GM18861 (cell line): Measurements from ENCODE around the gene SAMD4A.

Source experiments
- ATAC-seq: cut with Tn5 transposase; IDR thresholded peaks from one replicate; pipeline ENCODE4 v1.9.1; 2021; ENCODE audit not compliant: unreplicated experiment

SAMD4A gene

GRCh38 chr14:54565785-54566409 is 1.0 kb upstream of the SAMD4A start:
- peak; percentile 39 for ATAC-seq

GRCh38 chr14:54567224-54567638 is 303 bp downstream of the SAMD4A start:
- ATAC-seq = no peak

GRCh38 chr14:54567639-54568561 is 972 bp downstream of the SAMD4A start:
- no peak for ATAC-seq

- ATAC-seq = no peak
Observed at GRCh38 chr14:54568821-54569595, 2.1 kb downstream of the SAMD4A start.

- ATAC-seq = no peak
Observed at GRCh38 chr14:54570047-54570446, 3.1 kb downstream of the SAMD4A start.

- ATAC-seq = no peak
Observed at GRCh38 chr14:54570631-54571415, 3.9 kb downstream of the SAMD4A start.

GRCh38 chr14:54572316-54572715 is 5.4 kb downstream of the SAMD4A start:
- no peak for ATAC-seq

- no peak for ATAC-seq
Observed at GRCh38 chr14:54574528-54574927, 7.6 kb downstream of the SAMD4A start.

GRCh38 chr14:54577494-54577893 is 10.6 kb downstream of the SAMD4A start:
- ATAC-seq = no peak

- no peak for ATAC-seq
Observed at GRCh38 chr14:54577977-54578376, 11.0 kb downstream of the SAMD4A start.

- no peak for ATAC-seq
Observed at GRCh38 chr14:54579621-54580020, 12.7 kb downstream of the SAMD4A start.

- no peak for ATAC-seq
Observed at GRCh38 chr14:54580933-54581332, 14.0 kb downstream of the SAMD4A start.

- no peak for ATAC-seq
Observed at GRCh38 chr14:54582334-54582733, 15.4 kb downstream of the SAMD4A start.

- ATAC-seq = no peak
Observed at GRCh38 chr14:54584097-54584496, 17.2 kb downstream of the SAMD4A start.

- no peak for ATAC-seq
Observed at GRCh38 chr14:54585214-54585613, 18.3 kb downstream of the SAMD4A start.

GRCh38 chr14:54589076-54589475 is 22.1 kb downstream of the SAMD4A start:
- ATAC-seq = no peak

- no peak for ATAC-seq
Observed at GRCh38 chr14:54589843-54590242, 22.9 kb downstream of the SAMD4A start.

GRCh38 chr14:54590481-54590880 is 23.6 kb downstream of the SAMD4A start:
- no peak for ATAC-seq

GRCh38 chr14:54591461-54591860 is 24.5 kb downstream of the SAMD4A start:
- ATAC-seq = no peak

GRCh38 chr14:54591866-54592265 is 24.9 kb downstream of the SAMD4A start:
- ATAC-seq = no peak

- ATAC-seq = no peak
Observed at GRCh38 chr14:54593860-54594259, 26.9 kb downstream of the SAMD4A start.
